NCI-H128 (cell line): ENCODE results near the gene ZDHHC14.
"Not testable (repeated sequence)": the region's sequence is repeated elsewhere in the genome, so short reads cannot be mapped to it uniquely, and the experiment has no call there.

Experiments used
- DNase-seq: peaks from one replicate; lab custom pipeline; 2025; ENCODE audit not compliant: unreplicated experiment; lab: John Stamatoyannopoulos, UW

The ZDHHC14 gene

DNA sequence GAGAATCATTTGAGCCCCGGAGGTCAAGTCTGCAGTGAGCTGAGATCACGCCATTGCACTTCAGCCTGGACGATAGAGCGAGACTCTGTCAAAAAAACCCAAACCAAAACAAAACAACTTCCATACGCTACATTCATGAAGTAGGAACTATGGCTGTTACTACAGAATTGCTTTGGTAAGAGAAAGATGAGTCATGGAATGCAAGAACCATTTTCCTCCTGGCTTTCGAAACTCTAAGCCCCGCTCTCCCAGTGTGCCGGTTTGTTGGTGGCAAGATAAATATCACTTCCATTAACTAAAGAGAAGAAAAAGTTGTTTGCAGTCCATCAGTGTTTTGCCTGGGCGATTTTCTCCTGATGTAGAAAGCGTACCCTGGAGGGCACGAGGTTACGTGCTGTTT lies 61.3 kb downstream of the ZDHHC14 start:
- no peak for DNase-seq

DNA sequence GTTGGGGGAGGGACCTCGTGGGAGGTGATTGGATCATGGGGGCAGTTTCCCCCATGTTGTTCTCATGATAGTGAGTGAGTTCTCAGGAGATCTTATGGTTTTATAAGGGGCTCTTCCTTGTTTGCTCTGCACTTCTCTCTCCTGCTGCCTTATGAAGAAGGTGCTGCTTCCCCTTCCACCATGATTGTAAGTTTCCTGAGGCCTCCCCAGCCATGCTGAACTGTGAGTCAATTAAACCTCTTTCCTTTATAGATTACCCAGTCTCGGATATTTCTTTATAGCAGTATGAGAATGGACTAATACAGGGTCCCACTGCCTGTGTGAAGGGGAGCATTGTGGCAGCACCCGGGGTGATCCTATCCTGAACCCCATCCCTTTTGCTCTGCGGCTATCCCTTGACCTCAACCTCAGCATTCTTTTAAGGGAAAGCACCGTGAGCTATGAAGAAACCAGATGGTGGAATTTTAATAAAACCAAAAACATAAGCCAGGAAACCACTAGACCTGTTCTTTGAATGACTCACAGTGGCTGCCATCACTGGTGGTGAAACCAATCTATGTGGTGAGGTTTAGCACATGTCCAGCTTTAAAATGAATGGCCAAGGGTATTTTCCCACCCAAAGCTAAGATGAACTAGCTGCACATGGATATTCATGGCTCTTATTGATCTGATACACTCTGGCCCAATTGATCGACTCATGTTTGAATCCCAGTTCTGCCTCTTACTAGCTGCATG lies 62.2 kb downstream of the ZDHHC14 start:
- DNase-seq: no peak

DNA sequence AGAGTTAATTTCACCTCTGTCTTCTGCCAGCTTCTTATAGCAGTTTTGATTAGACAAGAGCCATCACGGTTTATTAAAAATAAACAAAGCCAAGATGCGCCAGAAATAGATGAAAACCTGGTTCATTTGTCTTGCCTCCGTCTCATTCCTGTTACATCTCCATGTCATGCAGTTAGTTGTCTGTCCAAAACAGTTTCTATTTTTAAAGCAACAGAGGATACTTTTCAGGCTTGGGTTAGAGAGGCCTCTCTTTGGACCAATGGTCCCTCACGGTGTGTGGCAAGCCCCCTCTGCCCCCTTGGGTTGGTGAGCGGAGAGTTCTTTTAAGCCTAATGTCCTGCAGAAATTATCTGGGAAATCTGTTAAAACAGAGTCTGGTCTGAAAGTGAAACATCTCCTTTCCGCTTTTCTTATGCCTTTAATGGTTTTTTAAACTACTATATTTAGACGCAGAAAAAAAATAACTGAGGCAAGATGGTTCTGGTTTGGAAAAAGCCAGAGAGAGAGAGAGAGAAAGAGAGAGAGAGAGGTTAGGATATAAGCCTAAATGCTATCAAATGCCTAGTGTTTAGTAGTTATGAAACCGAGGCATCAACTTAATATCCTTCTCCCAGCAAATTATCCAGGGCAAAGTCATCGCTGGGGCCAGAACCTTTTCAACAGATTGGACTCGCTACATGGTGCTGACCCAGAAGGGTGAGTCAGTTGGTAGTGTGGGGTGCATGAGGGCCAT lies 64.5 kb downstream of the ZDHHC14 start:
- no peak for DNase-seq

DNA sequence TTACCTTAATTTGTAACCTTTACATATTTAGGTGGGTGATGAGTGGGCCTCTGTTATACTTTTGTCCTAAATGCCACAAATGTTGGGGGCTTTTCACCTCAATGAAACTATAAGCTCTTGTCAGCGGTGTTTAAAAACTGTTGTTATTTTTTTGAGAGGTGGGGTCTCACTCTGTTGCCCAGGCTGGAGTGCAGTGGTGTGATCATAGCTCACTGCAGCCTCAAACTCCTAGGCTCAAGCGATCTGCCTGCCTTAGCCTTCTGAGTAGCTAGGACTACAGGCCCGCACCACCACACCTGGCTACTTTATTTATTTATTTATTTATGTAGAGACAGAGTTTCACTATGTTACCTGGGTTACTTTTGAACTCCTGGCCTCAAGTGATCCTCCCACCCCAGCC lies 66.7 kb downstream of the ZDHHC14 start:
- DNase-seq: no peak

DNA sequence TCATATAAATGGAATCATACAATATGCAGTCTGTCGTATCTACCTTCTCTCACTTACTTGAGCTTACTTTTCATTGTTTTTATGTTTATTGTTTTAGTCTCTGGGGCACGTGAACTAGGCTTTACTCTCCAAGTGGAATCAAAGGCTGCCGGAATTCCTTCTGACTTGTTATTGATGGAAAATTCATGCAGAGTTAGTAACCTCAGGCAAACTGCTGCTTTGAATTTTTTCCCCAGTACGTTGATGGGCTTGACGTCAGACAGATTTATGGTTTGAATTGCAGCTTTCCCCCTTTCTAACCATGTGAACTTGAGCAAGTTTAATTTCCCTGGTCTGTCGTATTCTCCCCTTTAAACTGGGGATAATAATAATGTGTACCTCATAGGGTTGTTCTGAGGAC lies 68.6 kb downstream of the ZDHHC14 start:
- no peak for DNase-seq

DNA sequence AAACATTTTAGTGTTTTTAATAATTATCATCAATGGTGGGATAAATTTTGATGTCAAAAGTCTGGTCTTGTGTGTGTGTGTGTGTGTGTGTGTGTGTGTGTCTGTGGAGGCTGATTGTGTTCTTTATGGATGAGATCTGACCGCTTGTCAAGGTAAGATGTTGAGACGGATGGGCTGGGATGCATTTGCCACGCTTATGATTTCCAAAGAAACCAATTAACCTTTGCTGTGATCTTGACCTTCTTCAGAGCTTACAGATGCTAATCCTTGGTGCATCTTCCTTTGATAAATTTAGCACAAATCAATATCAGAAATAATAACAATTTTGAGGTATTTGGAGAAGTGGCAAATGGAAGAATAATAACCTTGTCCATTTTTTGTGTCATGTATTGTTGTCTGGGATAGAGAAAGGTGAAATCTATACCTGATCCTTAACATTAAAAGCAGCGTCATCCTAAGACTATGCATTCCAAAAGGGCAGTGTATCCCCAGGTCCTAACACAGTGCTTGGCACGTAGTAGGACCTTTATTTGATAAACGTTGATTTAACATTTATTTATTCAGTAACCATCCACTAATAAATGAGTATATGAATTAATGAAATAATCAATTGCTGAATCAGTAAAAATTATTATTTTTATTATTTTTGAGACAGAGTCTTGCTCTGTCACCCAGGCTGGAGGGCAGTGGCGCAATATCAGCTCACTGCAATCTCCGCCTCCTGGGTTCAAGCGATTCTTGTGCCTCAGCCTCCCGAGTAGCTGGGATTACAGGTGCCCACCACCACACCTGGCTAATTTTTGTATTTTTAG lies 70.1 kb downstream of the ZDHHC14 start:
- no peak for DNase-seq

DNA sequence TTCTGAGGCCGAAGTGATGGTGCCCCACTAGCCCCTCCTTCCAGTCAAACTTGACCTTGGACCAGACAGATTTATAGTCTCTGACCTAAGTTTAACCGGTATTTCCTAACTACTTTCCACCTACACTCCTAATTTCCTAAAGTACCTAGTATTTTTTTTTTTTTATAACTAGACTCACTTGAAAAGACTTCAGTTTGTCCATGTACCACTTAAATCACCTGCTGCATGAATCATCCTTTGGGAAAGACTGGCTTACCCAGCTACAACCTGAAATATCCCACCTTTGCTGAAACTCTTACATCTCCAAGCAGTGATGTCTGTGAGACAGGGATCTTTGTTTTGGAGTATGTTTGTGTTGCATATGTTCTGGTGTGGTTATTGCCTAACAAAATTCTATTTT lies 71.1 kb downstream of the ZDHHC14 start:
- DNase-seq: no peak

DNA sequence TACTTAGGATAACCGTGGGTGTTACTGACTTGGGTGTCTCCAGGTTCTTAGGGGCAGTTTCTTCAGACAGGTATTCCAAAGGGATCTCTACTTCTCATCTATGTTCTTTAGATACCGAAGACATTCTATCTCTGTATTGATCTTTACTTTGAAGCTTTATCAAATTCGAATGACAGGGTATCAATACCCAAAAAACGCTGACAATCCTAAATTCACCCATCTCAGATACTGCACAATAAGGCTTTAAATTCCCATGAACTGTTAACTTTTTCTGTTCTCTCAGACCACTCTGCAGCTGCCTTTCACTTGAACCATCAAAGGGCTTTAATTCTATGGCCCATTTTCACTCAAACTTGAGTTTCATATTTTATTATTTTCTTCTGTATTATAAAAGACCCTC lies 72.1 kb downstream of the ZDHHC14 start:
- DNase-seq: no peak

DNA sequence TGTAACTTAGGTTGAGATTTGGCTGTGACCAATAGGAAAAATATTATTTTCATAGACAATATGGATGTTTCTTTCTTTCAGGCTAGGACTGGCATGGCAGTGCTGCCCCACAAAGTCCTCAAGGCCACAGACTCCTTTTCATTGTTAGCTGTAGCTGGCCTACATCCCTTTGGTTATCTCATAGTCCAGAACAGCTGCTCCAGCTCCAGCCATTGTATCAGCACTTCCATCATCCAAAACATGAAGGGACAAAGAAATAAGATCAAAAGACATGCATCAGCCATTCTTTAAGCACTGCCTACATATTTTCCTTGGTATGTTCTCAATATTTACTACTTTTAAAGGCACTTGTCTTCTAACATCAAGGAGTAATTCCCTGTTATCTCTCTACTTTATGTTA lies 73.0 kb downstream of the ZDHHC14 start:
- no peak for DNase-seq

DNA sequence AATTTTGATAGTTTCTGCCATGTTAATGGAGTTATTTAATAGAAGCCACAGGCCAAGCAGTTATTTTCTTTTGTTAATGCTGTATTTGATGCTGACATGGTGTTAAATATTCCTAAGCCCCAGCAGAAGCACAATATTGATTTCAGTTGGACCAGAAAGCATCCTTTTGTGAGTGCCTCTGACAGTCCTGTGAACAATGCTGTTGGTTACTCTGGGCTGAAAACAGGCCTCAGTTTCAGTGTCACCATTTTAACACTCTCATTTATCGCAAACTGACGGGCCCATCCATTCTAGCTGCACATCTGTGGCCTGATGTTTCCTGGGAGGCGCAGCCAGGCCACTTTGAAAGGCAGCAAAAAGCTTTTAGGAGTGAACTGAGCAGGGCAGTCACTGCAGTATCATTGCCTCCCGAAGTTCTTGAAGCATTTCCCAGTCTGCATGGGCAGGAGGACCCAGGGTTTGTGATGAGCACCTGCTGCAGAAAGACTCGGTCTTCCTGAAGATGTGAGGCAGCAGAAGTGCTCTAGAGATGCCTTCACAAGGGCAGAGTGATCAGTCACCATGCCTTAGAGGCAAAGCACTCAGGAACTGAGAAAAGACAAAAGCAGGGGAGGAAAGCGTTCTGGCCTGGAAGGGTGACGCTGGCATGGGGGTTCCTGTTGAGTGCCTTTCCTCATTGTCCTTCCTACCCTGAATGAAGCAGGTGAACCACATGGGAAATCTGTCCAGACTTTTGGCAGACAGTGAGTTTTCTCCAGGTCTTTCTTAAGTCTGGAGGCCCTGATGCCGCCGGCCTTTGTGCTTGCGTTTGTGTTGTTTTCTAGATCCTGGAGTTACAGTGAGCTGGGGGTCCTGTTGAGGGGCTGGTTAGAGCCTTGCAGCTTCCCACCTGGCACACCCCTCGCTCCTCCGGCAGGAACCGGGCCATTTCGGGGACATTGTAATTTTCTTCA lies 74.0 kb downstream of the ZDHHC14 start:
- DNase-seq: no peak

DNA sequence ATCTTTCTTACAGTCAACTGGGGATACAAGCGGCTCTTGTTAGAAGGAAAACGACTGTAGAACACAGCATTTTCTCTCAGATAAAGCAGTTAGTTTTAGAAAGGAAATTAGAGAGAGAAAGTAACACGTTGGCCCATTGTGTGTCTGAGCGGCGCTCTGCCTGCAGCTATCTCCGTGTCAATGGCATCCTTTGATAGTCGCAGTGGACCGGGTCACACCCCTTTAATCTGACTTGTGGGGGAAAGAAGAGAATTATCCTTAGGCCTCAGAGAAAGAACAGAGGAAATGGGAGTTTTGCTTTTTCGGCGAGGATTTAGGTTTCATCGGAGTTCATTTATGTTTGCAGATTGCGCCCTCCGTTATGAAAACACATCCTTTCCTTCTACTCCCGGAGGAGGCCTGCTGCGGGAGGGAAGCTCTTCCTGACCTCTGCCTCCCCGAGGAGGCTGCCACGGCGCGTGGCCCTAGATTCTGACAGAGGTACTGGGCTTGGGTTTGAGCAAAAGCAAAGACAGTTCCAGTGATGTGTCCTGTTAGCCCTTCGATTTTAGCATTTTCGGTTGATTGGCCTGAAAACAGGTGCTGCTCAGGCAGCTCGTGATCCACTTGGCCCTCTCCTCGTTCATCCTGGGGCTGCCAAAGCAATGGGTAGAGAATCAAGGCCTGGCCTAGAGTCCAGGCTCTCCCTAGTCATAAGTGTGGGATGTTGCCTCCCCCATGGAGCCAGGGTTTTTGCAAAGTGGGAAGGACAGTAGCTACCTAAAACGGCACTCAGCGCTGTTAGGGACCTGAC lies 74.9 kb downstream of the ZDHHC14 start:
- no peak for DNase-seq

DNA sequence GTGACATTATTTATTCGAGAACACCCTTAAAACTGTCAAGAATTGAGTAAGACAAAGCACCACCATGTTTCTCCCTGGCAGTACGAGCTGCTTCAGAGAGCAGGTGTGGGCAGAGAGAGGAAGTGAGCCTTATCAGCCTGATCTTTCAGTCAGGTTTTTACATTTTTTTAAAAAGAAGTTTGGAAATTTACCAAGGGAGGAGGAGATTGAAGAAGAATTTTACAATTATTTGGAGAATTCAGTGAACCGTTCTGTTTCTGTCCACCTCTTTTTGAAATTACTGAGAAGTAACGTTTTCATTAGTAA lies 75.5 kb downstream of the ZDHHC14 start:
- no peak for DNase-seq

DNA sequence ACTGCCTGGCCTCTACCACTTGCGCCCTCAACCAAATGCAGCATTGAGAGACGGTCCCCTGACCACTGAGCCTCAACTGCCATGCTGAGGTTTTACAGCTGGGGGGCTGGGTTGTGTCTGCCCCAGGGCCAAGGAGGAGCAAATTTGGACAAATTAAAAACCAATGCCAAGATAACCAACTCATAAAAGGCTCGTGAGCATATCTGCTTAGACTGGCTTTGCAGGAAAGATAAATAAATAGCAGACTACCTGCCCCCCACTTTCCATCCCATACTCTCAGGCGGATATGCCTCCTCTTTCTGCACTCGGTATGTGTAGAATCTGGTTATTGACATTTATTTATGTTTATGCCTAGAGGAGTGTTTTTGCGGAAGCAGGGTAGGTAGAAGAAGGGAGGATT lies 76.8 kb downstream of the ZDHHC14 start:
- no peak for DNase-seq

DNA sequence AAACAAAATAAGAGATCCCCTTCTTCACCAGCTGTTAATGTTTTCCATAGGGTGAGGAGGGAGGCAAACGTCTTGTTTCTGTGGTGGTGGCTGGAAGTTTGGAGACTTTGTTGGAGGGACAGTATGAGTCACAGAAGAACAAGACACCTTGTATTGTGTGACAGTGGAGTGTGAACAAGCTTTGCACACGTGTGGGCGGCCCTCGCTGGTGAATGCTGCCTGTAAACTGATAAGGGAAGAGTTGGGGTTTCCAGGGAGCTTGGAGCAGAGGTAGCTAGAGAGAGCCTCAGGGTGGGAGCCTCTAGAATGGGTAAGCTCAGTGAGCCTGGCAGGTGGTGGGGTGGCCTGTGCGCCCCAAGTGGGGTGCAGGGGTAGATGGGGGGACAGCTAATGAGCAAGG lies 78.3 kb downstream of the ZDHHC14 start:
- no peak for DNase-seq

DNA sequence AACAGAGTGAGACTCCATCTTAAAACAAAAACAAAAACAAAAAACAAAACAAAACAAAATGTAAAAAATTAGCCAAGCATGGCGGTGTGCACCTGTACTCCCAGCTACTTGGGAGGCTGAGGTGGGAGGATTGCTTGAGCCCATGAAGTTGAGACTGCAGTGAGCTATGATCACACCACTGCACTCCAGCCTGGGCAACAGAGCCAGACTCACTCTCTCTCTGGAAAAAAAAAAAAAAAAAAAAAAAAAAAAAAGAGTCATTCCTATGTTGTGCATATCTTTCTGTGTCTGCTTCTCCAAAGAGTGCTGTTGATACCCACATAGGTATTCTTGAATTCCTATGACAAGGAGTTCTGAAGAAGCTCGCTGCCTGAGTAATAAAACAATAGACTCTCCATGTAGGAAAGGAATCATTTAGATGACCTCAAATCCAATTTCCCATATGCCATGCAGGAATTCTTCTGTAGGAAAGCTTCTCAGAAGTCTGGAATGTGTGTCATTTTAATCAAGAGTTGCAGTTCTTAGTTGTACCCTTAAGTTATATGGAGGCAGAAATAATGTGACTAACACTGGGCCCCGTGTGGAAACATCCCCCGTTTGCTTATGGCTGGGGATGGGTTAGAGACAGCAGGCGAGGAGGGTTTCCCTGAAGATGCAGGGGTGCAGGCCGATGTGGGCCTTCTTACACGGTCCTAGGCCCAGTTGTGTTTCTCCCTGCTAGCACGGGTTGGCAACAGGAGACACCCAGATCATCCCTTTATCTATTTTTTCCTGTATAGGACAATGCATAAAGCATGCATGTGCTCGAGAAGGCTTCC lies 79.4 kb downstream of the ZDHHC14 start:
- DNase-seq: no peak

DNA sequence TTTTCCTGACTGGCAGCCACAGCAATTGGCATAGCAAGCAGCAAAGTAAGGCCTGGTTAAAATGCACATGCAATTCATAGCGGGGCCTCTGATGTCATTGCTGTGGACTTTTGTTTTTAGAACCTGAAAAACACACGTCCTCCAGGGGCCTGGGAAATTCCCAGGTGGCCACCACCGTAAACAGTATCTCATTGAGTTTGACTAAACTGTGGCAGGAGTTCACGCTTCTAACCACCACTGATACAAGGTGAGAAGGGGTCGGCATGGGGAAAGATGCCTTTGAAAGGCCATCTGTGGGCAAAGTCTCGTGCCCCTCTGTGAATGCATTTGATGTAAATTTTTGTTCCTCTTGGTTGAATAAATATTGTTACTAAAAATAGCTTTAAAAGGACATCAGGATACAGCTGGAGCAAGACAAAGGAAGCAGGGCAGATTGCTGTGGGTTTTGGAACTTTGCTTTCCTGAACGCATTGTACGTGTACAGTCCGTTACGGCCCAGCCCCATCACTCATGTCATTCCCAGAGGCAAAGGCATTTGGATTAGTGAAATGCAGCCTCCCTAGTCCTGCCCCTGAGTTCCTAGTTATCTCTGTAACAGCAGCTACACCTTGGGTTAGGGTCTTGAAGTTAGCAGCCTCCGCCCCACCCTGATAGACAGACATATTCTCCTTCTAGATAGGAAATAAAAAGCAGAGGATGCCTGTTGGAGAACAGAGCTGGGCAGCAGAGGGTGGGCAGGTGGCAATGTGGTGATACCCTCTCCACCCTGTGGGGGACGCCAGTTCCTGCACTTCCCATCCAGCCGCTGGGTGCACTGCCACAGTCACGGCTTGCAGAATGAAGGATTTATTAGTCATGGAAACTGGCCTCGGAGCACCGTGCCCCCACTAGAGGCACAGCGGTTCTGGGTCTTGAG lies 80.3 kb downstream of the ZDHHC14 start:
- no peak for DNase-seq

DNA sequence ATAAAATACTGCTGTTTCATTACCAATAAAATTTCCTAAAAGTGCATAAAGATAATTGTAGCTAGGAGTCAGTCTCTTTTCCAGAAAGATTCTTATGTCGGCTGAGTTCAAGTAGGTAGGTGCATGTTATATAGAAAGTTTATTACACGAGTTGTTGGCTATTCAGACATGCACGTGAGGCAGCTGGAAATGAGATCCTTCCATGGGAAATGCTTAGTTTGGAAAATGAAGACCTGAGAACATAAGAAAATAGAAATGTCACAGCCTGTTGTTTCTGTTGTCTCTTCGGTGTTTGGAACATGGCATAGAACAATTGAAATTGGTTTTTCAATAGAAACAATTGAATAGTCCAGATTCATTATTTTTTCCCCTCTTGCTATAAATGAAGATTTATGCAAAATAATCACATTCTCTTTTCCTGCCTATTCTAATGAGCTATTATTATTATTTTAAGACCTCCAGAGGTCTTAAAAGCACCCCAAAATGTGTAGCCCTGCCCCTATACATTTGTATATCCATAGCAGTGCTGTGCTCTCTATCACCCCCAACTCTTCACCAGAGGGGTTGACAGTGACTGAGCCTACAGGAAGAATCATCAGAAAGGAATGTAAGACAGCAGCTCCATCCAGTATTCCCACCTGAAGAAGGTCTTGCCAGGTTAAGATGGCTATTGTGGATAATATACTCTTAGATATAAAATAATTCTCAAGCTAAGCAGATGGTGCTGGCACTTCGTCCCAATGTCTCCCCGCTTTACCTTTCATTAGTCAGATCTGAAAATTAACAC lies 82.2 kb downstream of the ZDHHC14 start:
- no peak for DNase-seq

DNA sequence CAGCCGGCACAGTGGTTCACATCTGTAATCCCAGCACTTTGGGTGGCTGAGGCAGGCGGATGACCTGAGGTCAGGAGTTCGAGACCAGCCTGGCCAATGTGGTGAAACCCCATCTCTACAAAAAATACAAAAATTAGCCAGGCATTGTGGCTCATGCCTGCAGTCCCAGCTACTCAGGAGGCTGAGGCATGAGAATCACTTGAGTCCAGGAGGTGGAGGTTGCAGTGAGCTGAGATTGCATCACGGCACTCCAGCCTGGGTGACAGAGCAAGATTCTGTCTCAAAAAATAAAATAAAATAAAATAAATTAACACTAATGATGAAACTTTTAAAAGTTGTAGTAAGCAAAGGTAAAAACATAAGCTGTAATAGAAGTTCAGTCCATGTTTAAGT lies 82.7 kb downstream of the ZDHHC14 start:
- not testable (repeated sequence) for DNase-seq
